Muscle layer of colon (tissue), 2 donors: Measurements from ENCODE around the gene CDK11A.

ENCODE experiments used
- H3K27ac ChIP-seq: one replicate; pipeline ENCODE4 v1.7.0; 2013; ENCODE audit warnings: low read depth, mild to moderate bottlenecking, low read length, moderate library complexity
- H3K27me3 ChIP-seq, 2 donors: one replicate each; pipeline ENCODE4 v1.7.0; 2013; ENCODE audit warnings: low read length in 2 of 2, mild to moderate bottlenecking in 2 of 2; ENCODE audit not compliant: insufficient read depth in 2 of 2, control insufficient read depth in 1 of 2
- H3K36me3 ChIP-seq: one replicate; pipeline ENCODE4 v1.7.0; 2013; ENCODE audit warnings: mild to moderate bottlenecking, low read length; ENCODE audit not compliant: insufficient read depth
- H3K4me1 ChIP-seq: one replicate; pipeline ENCODE4 v1.7.0; 2013; ENCODE audit warnings: mild to moderate bottlenecking, low read length; ENCODE audit not compliant: insufficient read depth
- H3K4me3 ChIP-seq, 2 donors: one replicate each; pipeline ENCODE4 v1.7.0; 2013; ENCODE audit warnings: low read length in 2 of 2, low read depth in 1 of 2, mild to moderate bottlenecking in 1 of 2, moderate library complexity in 1 of 2
- H3K9ac ChIP-seq: one replicate; pipeline ENCODE4 v1.7.0; 2013; ENCODE audit warnings: low read length
- H3K9me3 ChIP-seq: one replicate; pipeline ENCODE4 v1.7.0; 2013; ENCODE audit warnings: mild to moderate bottlenecking, low read length
- donor health status: abdominal sarcoma.
- donor health status: Adenocarcinoma of cecum.

The CDK11A gene

GRCh38 chr1:1759456-1760344 is 35.5 kb upstream of the CDK11A start:
- H3K27me3 ChIP-seq = no peaks in the 10 kb centered on the region

DNA sequence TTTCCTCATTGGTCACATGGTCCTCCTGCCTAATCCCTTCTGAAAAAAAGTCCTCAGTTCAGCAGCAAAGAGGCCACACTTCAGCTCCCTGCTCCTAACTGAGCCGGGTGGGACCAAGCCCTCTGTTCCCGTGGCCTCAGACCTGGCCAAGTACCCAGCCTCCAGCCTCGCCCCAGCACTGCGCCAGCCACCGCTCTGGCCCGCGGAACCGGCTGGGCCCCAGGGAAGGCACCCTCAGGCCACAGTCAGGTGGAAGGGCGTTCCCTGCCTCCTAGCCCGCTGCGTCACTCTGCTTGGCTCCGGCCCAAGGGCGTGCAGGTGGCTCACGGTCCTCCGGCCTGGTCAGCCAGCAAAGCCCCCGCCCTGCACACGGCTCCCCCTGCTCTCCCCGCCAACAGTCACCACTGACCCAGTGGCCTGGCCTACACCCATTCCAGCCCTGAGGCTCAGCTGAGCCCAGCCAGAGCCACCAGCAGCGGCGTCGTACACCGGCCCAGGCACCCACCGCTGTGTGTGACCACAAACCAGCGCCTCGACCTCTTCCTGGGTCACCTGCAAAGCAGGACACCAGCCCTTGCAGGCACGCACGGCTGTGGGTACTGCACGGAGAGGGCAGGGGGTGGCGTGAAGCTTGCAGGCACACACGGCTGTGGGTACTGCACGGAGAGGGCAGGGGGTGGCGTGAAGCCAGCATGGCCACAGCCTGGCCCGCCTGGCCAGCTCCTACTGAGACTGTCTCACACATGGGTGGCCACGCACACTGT is 34.7 kb upstream of the CDK11A start:
- H3K4me1 ChIP-seq = no peaks in the 10 kb centered on the region
- no peak overlapping the region for H3K27ac ChIP-seq
- peaks cover 59% of the 10 kb centered on the region for H3K36me3 ChIP-seq
- H3K4me3 ChIP-seq = no peak overlapping the region
- H3K9me3 ChIP-seq = no peaks in the 10 kb centered on the region
- H3K27me3 ChIP-seq = no peaks in the 10 kb centered on the region
- H3K9ac ChIP-seq = no peak overlapping the region

More at GRCh38 chr1:1759456-1760344, 35.5 kb upstream of the CDK11A start:
- no peak overlapping the region for H3K9ac ChIP-seq
- no peaks in the 10 kb centered on the region for H3K4me1 ChIP-seq
- no peaks in the 10 kb centered on the region for H3K9me3 ChIP-seq
- H3K4me3 ChIP-seq = no peak overlapping the region
- H3K27ac ChIP-seq = no peak overlapping the region
- peaks cover 56% of the 10 kb centered on the region for H3K36me3 ChIP-seq

GRCh38 chr1:1758059-1758621 is 34.0 kb upstream of the CDK11A start:
- Histone ChIP-seq H3K9ac (no peak overlapping the region), H3K4me1 (no peaks in the 10 kb centered on the region), H3K9me3 (no peaks in the 10 kb centered on the region), H3K4me3 (no peak overlapping the region), H3K27me3 (no peaks in the 10 kb centered on the region), H3K27ac (no peak overlapping the region), H3K36me3 (peaks cover 62% of the 10 kb centered on the region)

DNA sequence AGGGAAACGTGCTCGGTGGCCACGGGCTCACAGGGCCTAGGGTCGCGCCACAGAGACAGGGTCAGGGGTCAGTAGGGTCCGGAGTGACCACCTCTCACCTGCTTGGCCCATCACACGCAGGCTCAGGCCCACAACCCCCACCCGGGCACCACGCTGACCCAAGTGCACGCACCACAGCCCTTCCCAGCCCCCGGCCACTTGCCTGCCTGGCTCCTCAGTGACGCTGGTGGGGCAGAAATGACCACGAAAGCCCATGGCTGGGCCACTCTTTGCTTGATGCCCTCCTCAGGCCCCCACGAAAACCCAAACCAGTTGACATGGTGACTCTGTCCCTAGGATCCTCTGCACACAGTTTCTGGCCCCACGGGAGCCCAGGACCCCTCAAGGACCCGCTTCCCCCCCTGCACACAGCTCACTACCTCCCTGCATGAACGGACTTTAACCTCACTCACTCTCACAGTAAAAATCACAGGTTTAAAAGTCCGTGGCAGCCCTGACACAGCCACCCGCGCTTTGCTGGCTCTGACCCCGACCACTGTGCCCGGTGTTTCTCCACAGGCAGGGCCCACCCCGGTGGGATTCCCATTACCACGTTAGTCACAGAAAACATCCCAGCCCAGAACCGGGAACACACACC is 33.4 kb upstream of the CDK11A start:
- Histone ChIP-seq H3K4me3 (no peak overlapping the region), H3K27ac (no peak overlapping the region), H3K9me3 (no peaks in the 10 kb centered on the region), H3K27me3 (no peaks in the 10 kb centered on the region), H3K36me3 (peaks cover 62% of the 10 kb centered on the region), H3K9ac (no peak overlapping the region), H3K4me1 (no peaks in the 10 kb centered on the region)

- Histone ChIP-seq H3K4me3 (no peak overlapping the region), H3K27ac (no peak overlapping the region), H3K36me3 (peaks cover 56% of the 10 kb centered on the region), H3K9ac (no peak overlapping the region), H3K9me3 (no peaks in the 10 kb centered on the region), H3K4me1 (no peaks in the 10 kb centered on the region), H3K27me3 (no peaks in the 10 kb centered on the region)
Observed at GRCh38 chr1:1756661-1757421, 32.7 kb upstream of the CDK11A start.

DNA sequence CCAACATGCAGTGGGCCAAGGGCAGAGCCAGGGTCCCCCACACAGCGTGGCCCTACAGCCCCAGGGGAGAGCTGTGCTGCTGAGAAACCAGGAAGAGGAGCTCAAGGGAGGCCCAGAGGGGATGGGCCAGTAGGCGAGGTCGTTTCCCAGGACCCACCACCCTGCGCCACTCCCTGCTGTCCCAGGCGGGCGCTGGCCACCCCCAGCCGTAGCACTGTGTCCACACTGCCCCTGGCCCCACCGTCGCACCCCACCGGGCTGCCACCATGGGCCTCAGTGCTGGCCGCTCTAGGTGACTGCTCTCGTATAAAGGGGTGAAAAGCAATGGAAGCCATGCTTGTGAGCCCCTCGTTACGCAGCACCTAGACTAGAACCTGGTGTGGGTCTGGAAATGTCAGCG is 31.7 kb upstream of the CDK11A start:
- Histone ChIP-seq H3K27me3 (no peaks in the 10 kb centered on the region), H3K9me3 (no peaks in the 10 kb centered on the region), H3K9ac (no peak overlapping the region), H3K36me3 (peaks cover 48% of the 10 kb centered on the region), H3K4me3 (no peak overlapping the region), H3K27ac (no peak overlapping the region), H3K4me1 (no peaks in the 10 kb centered on the region)

DNA sequence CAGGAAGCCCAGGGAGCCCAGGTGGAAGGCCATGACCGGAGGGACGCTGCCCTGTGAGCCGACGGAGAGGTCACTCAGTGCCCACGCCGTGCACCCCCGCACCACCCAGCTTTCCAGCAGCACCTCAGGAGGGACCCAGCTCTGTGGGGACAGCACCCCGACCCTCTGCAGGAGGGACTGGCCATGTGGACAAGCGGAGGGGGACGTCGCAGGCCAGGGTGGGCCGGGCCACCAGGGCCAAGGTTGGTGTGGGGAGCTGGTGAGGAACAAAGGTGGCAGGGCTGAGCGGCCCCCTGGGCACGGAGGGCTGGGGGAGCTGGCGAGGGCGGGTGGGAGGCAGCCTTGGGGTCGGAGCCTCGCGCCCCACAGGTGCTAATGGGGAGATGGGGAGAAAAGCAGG is 31.3 kb upstream of the CDK11A start:
- H3K4me3 ChIP-seq = no peak overlapping the region
- no peaks in the 10 kb centered on the region for H3K4me1 ChIP-seq
- no peaks in the 10 kb centered on the region for H3K9me3 ChIP-seq
- H3K36me3 ChIP-seq = peaks cover 44% of the 10 kb centered on the region
- H3K9ac ChIP-seq = no peak overlapping the region
- H3K27me3 ChIP-seq = no peaks in the 10 kb centered on the region
- H3K27ac ChIP-seq = no peak overlapping the region

GRCh38 chr1:1754051-1754815 is 30.1 kb upstream of the CDK11A start:
- no peak overlapping the region for H3K9ac ChIP-seq
- H3K27me3 ChIP-seq = no peaks in the 10 kb centered on the region
- H3K4me1 ChIP-seq = no peaks in the 10 kb centered on the region
- H3K27ac ChIP-seq = no peak overlapping the region
- no peaks in the 10 kb centered on the region for H3K9me3 ChIP-seq
- H3K36me3 ChIP-seq = peaks cover 32% of the 10 kb centered on the region
- H3K4me3 ChIP-seq = no peak overlapping the region

DNA sequence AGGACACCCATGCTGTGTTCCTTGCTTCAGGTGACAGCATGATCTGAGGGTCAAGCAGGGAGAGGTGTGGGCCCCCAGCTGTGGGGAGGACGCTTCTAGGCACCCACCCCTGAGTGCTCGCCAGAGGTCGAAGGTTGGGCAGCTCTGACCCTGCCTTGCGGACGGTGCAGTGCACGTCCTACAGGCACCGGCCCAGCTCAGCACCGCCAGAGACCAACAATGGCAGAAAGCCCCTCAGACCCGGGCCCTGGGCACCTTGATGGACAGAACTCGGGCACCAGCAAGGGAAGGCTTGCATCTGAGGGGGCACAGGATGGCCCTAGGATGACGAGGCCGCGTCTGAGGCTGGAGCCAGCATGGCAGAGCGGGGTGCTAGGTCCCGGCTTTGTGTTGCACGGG is 29.4 kb upstream of the CDK11A start:
- Histone ChIP-seq H3K4me1 (no peaks in the 10 kb centered on the region), H3K9ac (no peak overlapping the region), H3K4me3 (no peak overlapping the region), H3K27ac (no peak overlapping the region), H3K9me3 (no peaks in the 10 kb centered on the region), H3K27me3 (no peaks in the 10 kb centered on the region), H3K36me3 (peaks cover 32% of the 10 kb centered on the region)
